HepG2 (cell line): ENCODE data around the gene TRRAP. TPM values are rescaled to one million over a fixed set of nuclear protein-coding genes. Genes with fewer than 3 reads are reported as not detected.

ENCODE experiments used
- ATAC-seq: fragments of 200-7000 bp; cut with Tn5 transposase; 3 replicates; pipeline ENCODE4 v1.9.1; 2020; ENCODE audit warnings: mild to moderate bottlenecking, moderate library complexity
- BruUV-seq: library from RNA; stranded (reverse); fragments of 400-500 nt; replicated peaks from 2 replicates; lab custom pipeline; 2021; lab: Mats Ljungman, UMichigan
- CTCF ChIA-PET: fragments of 300-600 bp; formaldehyde crosslinking; extraction: SDS; loops from one replicate; lab custom pipeline; 2021; ENCODE audit warnings: low total read pairs, inconsistent platforms, low intra/inter-chr PET ratio; lab: Yijun Ruan, JAX
- POLR2A ChIA-PET: fragments of 350-600 bp; sonication (Branson Sonifier 250); formaldehyde crosslinking; loops from one replicate; lab custom pipeline; 2020; ENCODE audit warnings: antibody characterized with exemption, inconsistent platforms; lab: Yijun Ruan, JAX
- DNase-seq: peaks from one replicate; pipeline ENCODE4 v3.0.0-alpha.2; 2015; ENCODE audit warnings: low spot score
- FAIRE-seq: peaks from 3 replicates; lab custom pipeline; 2011; peaks lifted over from hg19 to GRCh38; lab: Jason Lieb, UNC
- H2AFZ ChIP-seq: one replicate; pipeline ENCODE4 v1.6.1; 2011; ENCODE audit warnings: low read length, inconsistent platforms
- H3K27ac ChIP-seq: fragments of 300-600 bp; 3 replicates; pipeline ENCODE4 v1.8.0; 2011; ENCODE audit warnings: mixed run types, mild to moderate bottlenecking, mixed read lengths, low read length, inconsistent platforms; ENCODE audit not compliant: insufficient read depth; ENCODE audit errors: extremely low read length
- H3K27me3 ChIP-seq, 2 experiments: fragments of 200-600 bp in 1 of 2; 2 replicates in 1 of 2; 3 replicates in 1 of 2; pipeline versions ENCODE4 v1.6.0 to v1.8.0; 2011; ENCODE audit warnings: low read length in 2 of 2, mild to moderate bottlenecking in 2 of 2, moderate library complexity in 2 of 2, inconsistent platforms in 1 of 2; ENCODE audit not compliant: insufficient read depth in 2 of 2, control insufficient read depth in 1 of 2
- H3K36me3 ChIP-seq, 2 experiments: fragments of 200-600 bp in 1 of 2; replicated peaks in 1 of 2; 2 replicates in 1 of 2; 3 replicates in 1 of 2; pipeline versions ENCODE4 v1.5.1 to v1.8.0; 2011; ENCODE audit warnings: low read length in 2 of 2, inconsistent platforms in 1 of 2; ENCODE audit not compliant: insufficient read depth in 2 of 2, control insufficient read depth in 1 of 2
- H3K4me1 ChIP-seq: 2 replicates; pipeline ENCODE4 v1.5.1; 2012; ENCODE audit warnings: low read length, inconsistent platforms; ENCODE audit not compliant: insufficient read depth
- H3K4me2 ChIP-seq: 2 replicates; pipeline ENCODE4 v1.6.0; 2011; ENCODE audit warnings: low read depth, low read length, inconsistent platforms
- H3K4me3 ChIP-seq, 3 experiments: fragments of 200-600 bp in 1 of 3; sonication (generic), shearing (Covaris generic) in 1 of 3; replicated peaks in 1 of 3; 2 replicates each; pipeline ENCODE4 v1.5.1; 2011 to 2016; ENCODE audit warnings: low read length in 3 of 3, inconsistent platforms in 2 of 3, low read depth in 2 of 3, mild to moderate bottlenecking in 2 of 3, control low read depth in 1 of 3, mixed read lengths in 1 of 3; ENCODE audit not compliant: insufficient read depth in 1 of 3
- H3K79me2 ChIP-seq: one replicate; pipeline ENCODE4 v1.6.1; 2011; ENCODE audit warnings: low read length, inconsistent platforms; ENCODE audit not compliant: insufficient read depth
- H3K9ac ChIP-seq: 2 replicates; pipeline ENCODE4 v1.6.0; 2011; ENCODE audit warnings: mild to moderate bottlenecking, low read depth, low read length, inconsistent platforms; ENCODE audit not compliant: insufficient read depth
- H3K9me3 ChIP-seq: 2 replicates; pipeline ENCODE4 v1.5.1; 2012; ENCODE audit warnings: mild to moderate bottlenecking, low read length
- H4K20me1 ChIP-seq: 2 replicates; pipeline ENCODE4 v1.6.0; 2011; ENCODE audit warnings: inconsistent platforms, mild to moderate bottlenecking, low read length, moderate library complexity; ENCODE audit not compliant: insufficient read depth
- CREM ChIP-seq, 2 experiments: sonication (generic) in 1 of 2; formaldehyde crosslinking in 1 of 2; IDR thresholded peaks; 2 replicates each; pipeline versions ENCODE4 v1.4.0 to v1.6.1; 2016 to 2020; ENCODE audit warnings: antibody characterized with exemption in 1 of 2, mild to moderate bottlenecking in 1 of 2, missing genetic modification reagents in 1 of 2
- FOXA3 ChIP-seq: IDR thresholded peaks from 2 replicates; pipeline ENCODE4 v1.6.1; 2016; ENCODE audit warnings: missing genetic modification reagents, missing compliant biosample characterization
- IRF9 ChIP-seq: sonication (generic); formaldehyde crosslinking; IDR thresholded peaks from 2 replicates; pipeline ENCODE4 v1.8.0; 2022; ENCODE audit warnings: missing genetic modification reagents, mild to moderate bottlenecking, borderline replicate concordance
- KLF9 ChIP-seq: IDR thresholded peaks from 2 replicates; pipeline ENCODE4 v1.6.1; 2016; ENCODE audit warnings: low read depth
- MIXL1 ChIP-seq: IDR thresholded peaks from 2 replicates; pipeline ENCODE4 v1.6.1; 2016
- NCOA1 ChIP-seq: sonication (generic); formaldehyde crosslinking; IDR thresholded peaks from 2 replicates; pipeline ENCODE4 v1.9.0; 2021; ENCODE audit warnings: missing genetic modification reagents
- POGK ChIP-seq: sonication (generic); formaldehyde crosslinking; conservative IDR thresholded peaks from 2 replicates; pipeline ENCODE4 v1.8.0; 2022; ENCODE audit warnings: mild to moderate bottlenecking, moderate library complexity, missing genetic modification reagents
- POLR2AphosphoS5 ChIP-seq: IDR thresholded peaks from 2 replicates; pipeline ENCODE4 v1.6.1; 2012; ENCODE audit warnings: low read depth, low read length
- POLR2G ChIP-seq: fragments of 200-400 bp; formaldehyde crosslinking; IDR thresholded peaks from 2 replicates; pipeline ENCODE4 v1.6.1; 2018; ENCODE audit warnings: mild to moderate bottlenecking, low read depth, low read length, moderate library complexity
- SKI ChIP-seq: fragments of 450-650 bp; IDR thresholded peaks from one replicate; pipeline ENCODE4 v1.6.1; 2018; ENCODE audit warnings: mild to moderate bottlenecking; ENCODE audit not compliant: partially characterized antibody
- TMF1 ChIP-seq: sonication (generic); formaldehyde crosslinking; IDR thresholded peaks from 2 replicates; pipeline ENCODE4 v1.8.1; 2022; ENCODE audit warnings: low read depth, missing genetic modification reagents
- ZKSCAN1 ChIP-seq: fragments of 150-350 bp; IDR thresholded peaks from 2 replicates; pipeline ENCODE4 v1.6.1; 2014; ENCODE audit warnings: low read length
- WGBS: methylation state at CpG from one replicate; pipeline ENCODE4 v1.1.6; 2017; ENCODE audit warnings: low lambda C conversion rate; 5-methylcytosine and 5-hydroxymethylcytosine counted together
- in situ Hi-C: cut with HindIII; loops from 2 replicates; pipeline ENCODE4 v1.10.0; 2017; ENCODE audit warnings: low pct_unique_long_range_greater_than_20kb; ENCODE audit not compliant: extremely low pct_ligation_motif_present
- intact Hi-C: fragments of 100-400 bp; cut with micrococcal nuclease; formaldehyde crosslinking; loops from one replicate; pipeline ENCODE4 v1.10.0; 2022; ENCODE audit not compliant: unreplicated experiment
- polyA plus RNA-seq, 8 experiments: library from polyadenylated mRNA; depleted of rRNA in 3 of 8; stranded (reverse) in 7 of 8; unstranded in 1 of 8; fragments of >200 nt; fragmentation: Illumina TruSeq in 4 of 8; extraction: Trizol in 4 of 8; gene quantifications; 2 replicates each; pipeline versions ENCODE4 v1.2.1 to v1.2.3, GENCODE V29; 2011 to 2016; ENCODE audit warnings: low read depth in 4 of 8, missing spikeins in 1 of 8, mixed read lengths in 1 of 8; ENCODE audit not compliant: insufficient read depth in 1 of 8
- total RNA-seq, 5 experiments: library from RNA; depleted of rRNA; stranded (reverse); fragments of >200 nt; fragmentation: Illumina TruSeq; extraction: Trizol; gene quantifications; 2 replicates each; pipeline ENCODE4 v1.2.3, GENCODE V29; 2016; ENCODE audit warnings: low read depth in 1 of 5
- TF ChIP-seq, protein P1 (sequence below): sonication (generic); formaldehyde crosslinking; IDR thresholded peaks from 2 replicates; pipeline ENCODE4 v1.4.0; 2020; ENCODE audit warnings: missing genetic modification reagents, borderline replicate concordance

The TRRAP gene
- total and polyA plus RNA-seq, 2 of the 13 experiments (the other 11 are each of a cell fraction or from before 2014, with no cell fraction given): 8.6 to 10.5 TPM

DNA sequence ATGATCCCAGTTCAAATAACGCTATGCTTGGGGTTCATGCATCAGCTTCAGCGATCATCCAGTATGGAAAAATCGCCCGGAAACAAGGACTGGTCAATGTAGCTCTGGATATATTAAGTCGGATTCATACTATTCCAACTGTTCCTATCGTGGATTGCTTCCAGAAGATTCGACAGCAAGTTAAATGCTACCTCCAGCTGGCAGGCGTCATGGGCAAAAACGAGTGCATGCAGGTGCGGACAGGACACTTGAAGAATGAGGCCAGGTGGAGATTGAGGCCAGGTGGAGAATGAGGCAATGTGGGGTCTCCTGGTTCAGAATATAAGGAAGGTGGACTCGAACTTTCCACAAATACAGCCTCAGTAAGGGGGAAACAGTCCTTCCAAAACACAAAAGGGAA lies 105.8 kb downstream of the TRRAP start:
- H3K36me3 ChIP-seq: peaks cover 25 to 78% of the 10 kb centered on the region in 2 experiments

More for the DNA sequence above, 105.8 kb downstream of the TRRAP start:
- H3K27ac ChIP-seq: no peak overlapping the region
- no peak overlapping the region for H3K9ac ChIP-seq
- no peak for FAIRE-seq
- no TSS peak for BruUV-seq
- DNase-seq: no peak
- no peak overlapping the region for H3K4me3 ChIP-seq
- no peak overlapping the region for H2AFZ ChIP-seq
- H3K9me3 ChIP-seq: no peaks in the 10 kb centered on the region
- H3K27me3 ChIP-seq: no peaks in the 10 kb centered on the region
- intact Hi-C loops: no loop called here
- POLR2A ChIA-PET: no interaction called here
- no peaks in the 10 kb centered on the region for H3K79me2 ChIP-seq
- no peaks in the 10 kb centered on the region for H3K4me1 ChIP-seq
- WGBS: 95% methylated on average over 11 of the region's 11 CpGs
- no peaks in the 10 kb centered on the region for H4K20me1 ChIP-seq
- in situ Hi-C loops: no loop called here
- no peak for TF ChIP-seq MIXL1 (CRISPR knock-in tag)
- TF ChIP-seq CREM (IDR thresholded peaks at IDR 0.05): no peak
- TF ChIP-seq CREM (CRISPR knock-in tag; IDR thresholded peaks at IDR 0.05): no peak
- no peak for TF ChIP-seq POGK (CRISPR knock-in tag)
- no peak for TF ChIP-seq ZKSCAN1
- no peak for TF ChIP-seq NCOA1 (CRISPR knock-in tag)
- no peak for TF ChIP-seq POLR2AphosphoS5
- TF ChIP-seq SKI: no peak
- TF ChIP-seq FOXA3 (CRISPR knock-in tag): no peak
- TF ChIP-seq IRF9: no peak
- no peak for TF ChIP-seq TMF1
- TF ChIP-seq POLR2G: no peak
- TF ChIP-seq, protein P1, sequence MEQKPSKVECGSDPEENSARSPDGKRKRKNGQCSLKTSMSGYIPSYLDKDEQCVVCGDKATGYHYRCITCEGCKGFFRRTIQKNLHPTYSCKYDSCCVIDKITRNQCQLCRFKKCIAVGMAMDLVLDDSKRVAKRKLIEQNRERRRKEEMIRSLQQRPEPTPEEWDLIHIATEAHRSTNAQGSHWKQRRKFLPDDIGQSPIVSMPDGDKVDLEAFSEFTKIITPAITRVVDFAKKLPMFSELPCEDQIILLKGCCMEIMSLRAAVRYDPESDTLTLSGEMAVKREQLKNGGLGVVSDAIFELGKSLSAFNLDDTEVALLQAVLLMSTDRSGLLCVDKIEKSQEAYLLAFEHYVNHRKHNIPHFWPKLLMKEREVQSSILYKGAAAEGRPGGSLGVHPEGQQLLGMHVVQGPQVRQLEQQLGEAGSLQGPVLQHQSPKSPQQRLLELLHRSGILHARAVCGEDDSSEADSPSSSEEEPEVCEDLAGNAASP (CRISPR knock-in tag): no peak
- no peak for TF ChIP-seq KLF9
- CTCF ChIA-PET: no interaction called here
- H3K4me2 ChIP-seq: no peak overlapping the region
- no peak for ATAC-seq
